D341Med (cell line): Measurements from ENCODE around the gene FGF18.

Experiments used
- DNase-seq: peaks from one replicate; pipeline ENCODE4 v3.0.0; 2012; ENCODE audit warnings: low spot score

FGF18 gene

GRCh38 chr5:171470420-171470819 lies 51.0 kb downstream of the FGF18 start:
- no peak for DNase-seq

- no peak for DNase-seq
Observed at GRCh38 chr5:171474230-171474813, 54.9 kb downstream of the FGF18 start.

- no peak for DNase-seq
Observed at GRCh38 chr5:171475596-171475995, 56.1 kb downstream of the FGF18 start.

DNA sequence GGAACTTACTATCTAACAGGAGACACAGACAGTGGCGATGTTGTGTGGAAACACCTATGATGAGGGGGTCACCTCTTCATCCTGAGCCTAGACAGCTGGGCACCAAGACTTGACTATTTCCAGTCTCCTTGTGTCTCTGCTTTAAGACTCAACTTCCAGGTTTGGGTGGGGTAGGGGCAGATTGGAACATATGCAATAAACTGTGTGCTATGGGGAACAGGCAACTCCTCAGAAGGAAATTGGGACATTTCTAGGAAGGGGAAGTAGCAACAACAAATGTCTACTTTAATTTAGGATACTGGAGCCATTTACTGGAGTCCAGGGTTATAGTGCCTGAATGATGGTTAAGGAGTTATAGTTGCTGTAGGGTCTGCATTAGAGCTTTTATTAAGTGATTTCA lies 57.3 kb downstream of the FGF18 start:
- DNase-seq, result no peak

DNA sequence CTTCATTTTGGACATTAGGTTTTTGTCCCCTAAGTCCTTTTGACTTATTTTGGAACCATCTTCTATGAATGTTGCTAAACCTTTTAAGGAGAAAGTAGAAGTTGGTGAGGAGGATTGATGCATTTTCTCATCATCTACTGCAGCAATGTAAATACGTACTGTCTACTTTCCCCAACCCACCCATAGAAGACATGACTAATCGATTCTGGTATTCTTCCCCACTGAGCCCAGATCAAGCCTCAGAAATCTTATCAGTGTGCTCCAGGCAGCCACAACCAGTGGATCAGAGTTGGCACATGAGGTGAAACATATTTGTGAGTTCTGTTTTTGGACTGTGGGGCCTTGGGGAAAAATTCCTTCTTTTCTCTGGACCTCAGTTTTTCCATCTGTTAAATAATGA lies 57.7 kb downstream of the FGF18 start:
- DNase-seq, result no peak

- no peak for DNase-seq
Observed at GRCh38 chr5:171477666-171478065, 58.2 kb downstream of the FGF18 start.

DNA sequence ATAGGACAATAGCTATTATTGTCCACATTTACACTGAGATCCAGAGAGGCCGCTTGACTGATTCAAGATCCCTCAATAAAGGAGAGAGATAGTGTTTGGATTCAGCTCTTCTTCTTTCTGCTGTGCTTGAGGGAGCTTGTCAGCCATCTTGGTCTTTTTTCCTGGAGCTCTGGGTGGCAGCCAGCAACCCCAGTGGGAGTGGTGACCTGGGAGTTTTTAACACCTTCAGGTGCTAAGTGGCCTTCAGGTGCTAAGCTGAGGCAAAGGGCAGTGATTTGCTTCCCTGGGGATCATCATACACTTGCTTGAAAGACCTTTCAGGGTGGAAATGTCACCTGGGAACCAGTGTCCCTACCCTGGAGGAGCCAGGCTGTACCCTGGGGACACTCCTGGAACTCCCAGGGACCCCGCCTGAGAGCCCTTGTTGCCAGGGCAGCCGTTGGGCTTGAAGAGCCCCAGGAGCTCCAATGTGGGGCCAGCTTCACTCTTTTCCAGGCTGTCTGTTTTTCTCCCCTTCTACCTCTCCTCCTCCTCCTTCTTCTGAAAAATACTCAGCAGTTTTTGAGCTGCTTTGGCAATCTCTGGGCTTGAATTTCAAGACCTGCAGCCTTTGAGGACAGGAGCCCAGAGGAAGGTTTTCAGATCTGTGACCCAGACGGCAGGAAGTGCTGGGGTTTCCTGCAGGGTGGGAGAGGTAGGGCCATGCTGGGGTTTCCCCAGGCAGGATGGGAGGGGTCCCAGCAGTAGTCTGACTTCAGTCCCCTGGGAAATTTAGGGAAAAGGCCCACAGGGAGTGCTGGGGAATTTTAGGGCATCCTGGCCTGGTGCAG lies 59.7 kb downstream of the FGF18 start:
- DNase-seq, result no peak

GRCh38 chr5:171479776-171480125 lies 60.3 kb downstream of the FGF18 start:
- no peak for DNase-seq

GRCh38 chr5:171480239-171480638 lies 60.8 kb downstream of the FGF18 start:
- DNase-seq, result no peak

- DNase-seq, result no peak
Observed at GRCh38 chr5:171481571-171482433, 62.4 kb downstream of the FGF18 start.

- DNase-seq, result no peak
Observed at GRCh38 chr5:171482434-171482730, 62.9 kb downstream of the FGF18 start.

DNA sequence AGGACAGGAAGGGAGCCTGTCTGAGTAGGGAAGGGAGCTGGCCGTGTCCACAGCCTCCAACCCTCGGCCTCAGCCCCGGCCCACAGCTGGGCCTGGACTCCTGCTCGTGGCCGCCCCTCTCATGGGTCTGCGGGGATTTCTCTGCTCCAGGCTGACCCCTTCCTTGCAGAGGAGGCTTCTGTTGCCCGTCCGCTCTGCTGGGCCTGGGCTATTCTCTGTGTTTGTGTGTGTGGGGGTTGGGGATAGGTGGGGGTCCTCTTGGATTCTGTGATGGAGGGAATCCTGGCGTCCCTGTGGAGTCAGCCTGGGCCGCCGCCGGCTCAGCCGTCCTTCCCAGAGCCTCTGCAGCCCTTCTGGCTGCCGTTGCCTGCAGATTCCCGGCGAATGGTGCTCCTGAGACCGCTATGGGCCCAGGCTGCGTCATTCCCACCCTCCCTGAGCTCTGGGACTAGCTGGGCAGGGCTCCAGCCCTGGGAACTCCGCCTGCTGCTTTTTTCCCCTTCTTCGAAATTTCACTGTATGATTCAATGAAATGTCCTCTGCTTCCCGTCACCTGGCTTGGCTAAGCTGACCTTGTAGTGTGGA lies 64.2 kb downstream of the FGF18 start:
- no peak for DNase-seq

- DNase-seq, result peak; percentile 64
Observed at GRCh38 chr5:171484460-171484899, 65.0 kb downstream of the FGF18 start.

DNA sequence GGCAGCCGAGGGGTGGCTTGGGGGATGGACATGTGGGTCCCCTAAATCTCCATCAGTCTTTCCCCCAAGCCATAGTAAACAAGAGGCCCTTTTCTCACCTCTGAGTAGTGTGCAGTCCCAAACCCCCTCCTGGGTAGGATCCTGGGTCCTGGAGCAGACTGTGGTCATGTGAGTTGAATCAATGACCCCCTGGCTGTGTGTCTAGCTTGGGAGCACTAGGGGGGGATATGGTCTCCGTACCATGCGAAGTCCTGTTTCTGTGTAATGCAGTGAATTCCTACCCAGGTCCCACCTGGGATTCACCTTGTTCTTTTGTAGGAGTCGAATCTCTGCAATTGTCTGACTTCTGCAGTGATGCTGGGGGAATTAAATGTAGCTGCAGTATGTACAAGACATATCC lies 66.2 kb downstream of the FGF18 start:
- no peak for DNase-seq

- DNase-seq, result no peak
Observed at GRCh38 chr5:171486613-171487012, 67.2 kb downstream of the FGF18 start.

GRCh38 chr5:171488876-171489275 lies 69.4 kb downstream of the FGF18 start:
- DNase-seq, result no peak

DNA sequence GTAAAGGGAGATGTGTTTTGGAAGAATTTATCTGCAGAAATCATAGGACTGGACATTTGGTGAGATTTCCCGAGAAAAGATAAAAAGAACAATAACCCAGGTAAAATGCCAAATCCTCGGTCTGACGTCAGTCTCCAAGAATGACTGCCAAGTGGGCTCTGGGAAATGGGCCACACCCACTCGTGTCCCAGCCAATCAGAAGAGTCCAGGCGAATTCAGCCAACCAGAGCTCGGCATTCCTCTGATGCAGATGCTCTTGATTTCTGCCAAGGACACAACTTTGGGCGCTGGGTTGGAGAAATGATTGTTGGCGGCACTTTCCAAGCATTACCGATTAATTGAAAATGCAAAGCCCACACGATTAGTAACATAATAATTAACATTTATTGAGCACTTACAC lies 73.3 kb downstream of the FGF18 start:
- no peak for DNase-seq

DNA sequence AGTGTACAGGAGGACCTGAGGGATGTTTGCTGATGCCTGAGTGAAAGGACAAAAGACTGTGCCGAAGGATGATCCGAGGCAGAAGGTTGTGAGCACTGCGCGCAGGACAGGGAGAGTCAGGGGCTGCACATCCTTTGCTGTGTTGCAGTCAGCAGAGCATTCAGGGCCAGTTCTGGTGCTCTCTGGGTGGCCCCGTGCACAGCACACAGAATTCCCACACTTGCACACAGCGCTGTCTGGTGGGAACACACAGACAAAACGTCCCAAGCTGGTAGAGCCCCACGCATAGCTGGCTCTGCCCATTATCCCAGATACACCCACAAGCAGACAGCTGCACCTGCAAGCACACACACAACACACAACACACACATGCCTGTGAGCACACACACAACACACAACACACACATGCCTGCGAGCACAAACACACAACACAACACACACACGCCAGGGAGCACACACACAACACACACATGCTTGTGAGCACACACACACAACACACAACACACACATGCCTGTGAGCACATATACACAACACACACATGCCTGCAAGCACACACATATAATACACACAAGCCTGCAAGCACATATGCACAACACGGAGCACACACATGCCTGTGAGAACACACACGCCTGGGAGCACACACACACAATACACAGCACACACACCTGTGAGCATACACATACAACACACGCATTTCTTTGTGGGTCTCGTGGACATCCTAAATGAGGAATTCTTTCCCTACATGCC lies 74.4 kb downstream of the FGF18 start:
- DNase-seq, result no peak

- no peak for DNase-seq
Observed at GRCh38 chr5:171494452-171495121, 75.1 kb downstream of the FGF18 start.

DNA sequence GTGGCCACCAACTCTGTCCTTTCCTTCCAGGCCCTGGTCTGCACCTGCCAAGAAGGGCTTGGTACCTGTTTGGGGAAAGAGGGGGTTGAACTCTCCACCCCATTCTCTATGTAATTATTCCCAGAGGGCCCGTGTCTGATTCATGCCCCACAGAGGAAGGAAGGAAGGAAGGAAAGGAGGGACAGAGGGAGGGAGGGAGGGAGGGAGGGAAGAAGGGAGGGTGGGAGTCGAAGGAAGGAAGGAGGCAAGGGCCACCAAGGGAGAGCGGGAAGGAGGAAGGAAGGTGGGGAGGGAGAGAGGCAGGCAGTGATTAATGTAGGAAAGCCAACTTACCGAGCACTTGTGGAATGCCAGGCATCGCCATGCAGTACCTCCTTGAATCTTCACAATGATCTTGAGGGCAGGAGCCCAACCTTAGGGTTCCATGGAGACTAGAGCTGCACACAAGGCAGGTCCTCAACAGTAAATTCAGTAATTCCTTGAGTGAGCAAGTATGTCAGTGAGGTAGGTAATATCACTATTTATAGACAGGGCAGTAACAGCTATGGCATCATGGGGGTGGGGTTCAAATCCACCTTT lies 75.8 kb downstream of the FGF18 start:
- no peak for DNase-seq

- DNase-seq, result no peak
Observed at GRCh38 chr5:171496456-171496855, 77.0 kb downstream of the FGF18 start.
